Measurements from ENCODE around the gene ANGPTL3.
"Not testable (repeated sequence)": the region's sequence is repeated elsewhere in the genome, so short reads cannot be mapped to it uniquely, and the experiment has no call there.

ANGPTL3 gene, protein sequence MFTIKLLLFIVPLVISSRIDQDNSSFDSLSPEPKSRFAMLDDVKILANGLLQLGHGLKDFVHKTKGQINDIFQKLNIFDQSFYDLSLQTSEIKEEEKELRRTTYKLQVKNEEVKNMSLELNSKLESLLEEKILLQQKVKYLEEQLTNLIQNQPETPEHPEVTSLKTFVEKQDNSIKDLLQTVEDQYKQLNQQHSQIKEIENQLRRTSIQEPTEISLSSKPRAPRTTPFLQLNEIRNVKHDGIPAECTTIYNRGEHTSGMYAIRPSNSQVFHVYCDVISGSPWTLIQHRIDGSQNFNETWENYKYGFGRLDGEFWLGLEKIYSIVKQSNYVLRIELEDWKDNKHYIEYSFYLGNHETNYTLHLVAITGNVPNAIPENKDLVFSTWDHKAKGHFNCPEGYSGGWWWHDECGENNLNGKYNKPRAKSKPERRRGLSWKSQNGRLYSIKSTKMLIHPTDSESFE

DNA sequence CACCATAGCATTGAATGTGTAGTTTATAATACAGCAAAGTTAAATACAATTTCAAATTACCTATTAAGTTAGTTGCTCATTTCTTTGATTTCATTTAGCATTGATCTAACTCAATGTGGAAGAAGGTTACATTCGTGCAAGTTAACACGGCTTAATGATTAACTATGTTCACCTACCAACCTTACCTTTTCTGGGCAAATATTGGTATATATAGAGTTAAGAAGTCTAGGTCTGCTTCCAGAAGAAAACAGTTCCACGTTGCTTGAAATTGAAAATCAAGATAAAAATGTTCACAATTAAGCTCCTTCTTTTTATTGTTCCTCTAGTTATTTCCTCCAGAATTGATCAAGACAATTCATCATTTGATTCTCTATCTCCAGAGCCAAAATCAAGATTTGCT is at the start of gene ANGPTL3:
TSS of gene ANGPTL3 (plus strand) at position 240 of the 400 bp plus-strand sequence. CDS start at position 287, 47 bp downstream.
- no peak for DNase-seq

DNA sequence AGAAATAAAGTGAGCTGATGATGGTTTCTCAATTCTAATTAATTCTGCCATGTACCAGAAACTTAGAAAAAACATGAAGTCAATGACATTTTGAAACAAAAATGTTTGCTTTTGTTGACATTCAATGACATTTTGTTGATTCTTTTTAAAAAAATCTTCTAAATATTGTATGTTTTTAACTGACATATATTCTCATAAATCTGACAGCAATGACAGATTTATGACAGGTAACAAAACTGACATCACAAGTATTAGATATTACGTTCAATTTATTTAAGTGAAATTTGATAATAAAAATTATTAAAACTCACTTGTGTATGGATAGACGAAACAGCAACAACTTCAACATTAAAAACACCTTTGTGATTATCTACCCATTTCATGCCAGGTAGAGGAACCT is 36.0 kb upstream of the ANGPTL3 start:
- DNase-seq, result no peak

DNA sequence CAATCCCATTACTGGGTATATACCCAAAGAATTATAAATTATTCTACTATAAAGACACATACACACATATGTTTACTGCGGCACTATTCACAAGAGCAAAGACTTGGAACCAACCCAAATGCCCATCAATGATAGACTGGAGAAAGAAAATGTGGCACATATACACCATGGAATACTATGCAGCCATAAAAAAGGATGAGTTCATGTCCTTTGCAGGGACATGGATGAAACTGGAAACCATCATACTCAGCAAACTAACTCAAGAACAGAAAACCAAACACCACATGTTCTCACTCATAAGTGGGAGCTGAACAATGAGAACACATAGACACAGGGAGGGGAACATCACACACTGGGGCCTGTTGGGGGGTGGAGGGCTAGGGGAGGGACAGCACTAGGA is 30.1 kb upstream of the ANGPTL3 start:
- DNase-seq, result not testable (repeated sequence)

DNA sequence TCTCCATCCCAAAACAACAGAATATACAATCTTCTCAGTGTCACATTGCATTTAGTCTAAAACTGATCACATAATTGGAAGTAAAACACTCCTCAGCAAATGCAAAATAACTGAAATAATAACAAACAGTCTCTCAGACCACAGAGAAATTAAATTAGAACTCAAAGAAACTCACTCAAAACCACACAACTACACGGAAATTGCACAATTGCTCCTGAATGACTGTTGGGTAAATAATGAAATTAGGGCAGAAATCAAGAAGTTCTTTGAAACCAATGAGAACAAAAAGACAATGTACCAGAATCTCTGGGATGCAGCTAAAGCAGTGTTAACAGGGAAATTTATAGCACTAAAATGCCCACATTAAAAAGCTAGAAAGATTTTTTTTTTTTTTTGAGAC is 29.4 kb upstream of the ANGPTL3 start:
- DNase-seq, result not testable (repeated sequence)

DNA sequence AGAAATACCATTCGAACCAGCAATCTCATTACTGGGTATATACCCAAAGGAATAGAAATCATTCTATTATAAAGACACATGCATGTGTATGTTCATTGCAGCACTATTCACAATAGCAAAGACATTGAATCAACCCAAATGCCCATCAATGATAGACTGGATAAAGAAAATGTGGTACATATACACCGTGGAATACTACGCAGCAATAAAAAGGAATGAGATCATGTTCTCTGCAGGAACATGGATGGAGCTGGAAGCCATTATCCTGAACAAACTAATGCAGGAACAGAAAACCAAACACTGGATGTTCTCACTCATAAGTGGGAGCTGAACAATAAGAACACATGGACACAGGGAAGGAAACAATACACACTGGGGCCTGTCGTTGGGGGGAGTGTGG is 25.8 kb upstream of the ANGPTL3 start:
- DNase-seq, result not testable (repeated sequence)

DNA sequence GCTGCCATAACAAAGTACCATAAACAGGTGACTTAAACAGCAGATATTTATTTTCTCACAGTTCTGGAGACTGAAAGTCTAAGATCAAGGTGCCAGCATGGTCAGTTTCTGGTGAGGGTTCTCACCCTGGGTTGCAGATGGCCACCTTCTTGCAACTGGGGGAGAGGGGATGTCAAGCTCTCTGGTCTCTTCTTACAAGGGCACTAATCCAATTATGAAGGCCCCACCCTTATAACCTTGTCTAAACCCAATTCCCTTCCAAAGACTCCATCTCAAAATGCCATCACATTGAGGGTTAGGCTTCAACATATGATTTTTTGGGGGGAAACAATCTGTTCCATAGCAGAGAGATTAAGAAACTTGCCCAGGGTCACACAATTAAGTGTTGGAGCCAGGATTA is 24.8 kb upstream of the ANGPTL3 start:
- DNase-seq, result no peak

DNA sequence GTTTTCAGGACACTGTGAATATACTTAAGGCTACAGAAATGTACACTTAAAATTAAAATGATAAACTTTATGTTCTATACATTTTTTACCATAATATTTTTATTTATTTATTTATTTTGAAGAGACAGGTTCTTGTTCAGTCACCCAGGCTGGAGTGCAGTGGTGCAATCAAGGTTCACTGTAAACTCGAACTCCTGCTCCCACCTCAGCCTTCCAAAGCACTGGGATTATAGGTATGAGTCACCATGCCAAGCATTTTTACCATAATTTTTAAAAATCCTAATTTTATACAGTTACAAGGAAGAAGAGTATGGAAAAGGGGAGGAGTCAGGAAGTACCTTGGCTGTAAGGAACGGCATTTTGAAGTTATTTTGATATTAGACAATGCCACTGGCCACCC is 23.6 kb upstream of the ANGPTL3 start:
- DNase-seq, result no peak

DNA sequence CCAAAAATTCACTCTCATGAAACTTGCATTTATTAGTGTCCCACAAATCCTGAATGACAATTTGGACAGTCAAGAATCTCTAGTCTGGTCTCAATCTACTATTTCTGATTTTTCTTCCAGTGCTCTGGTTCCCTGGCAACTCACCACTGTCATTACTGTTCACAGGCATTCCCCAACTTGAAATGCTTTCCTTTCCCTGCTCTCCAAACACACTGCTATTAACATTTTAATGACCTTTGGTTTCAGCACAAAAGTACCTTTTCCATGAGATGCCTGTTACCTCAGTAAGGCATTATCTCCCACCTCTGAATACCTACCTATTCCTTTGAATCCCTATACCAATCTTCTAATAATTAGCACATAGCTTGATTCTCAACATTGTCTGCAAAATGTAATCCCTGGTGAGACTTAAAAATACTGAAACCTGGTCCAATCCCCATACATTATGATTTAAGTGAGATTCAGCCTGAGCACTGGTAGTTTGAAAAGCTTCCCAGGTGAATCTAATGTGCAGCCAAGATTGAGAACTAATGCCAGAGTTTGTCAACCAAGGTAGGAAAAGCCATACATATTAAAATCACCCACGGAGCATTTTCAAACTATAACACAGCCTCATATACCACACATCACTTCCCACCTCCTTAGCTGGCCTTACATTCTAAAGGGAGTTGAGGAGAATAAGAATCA is 11.7 kb upstream of the ANGPTL3 start:
- no peak for DNase-seq

DNA sequence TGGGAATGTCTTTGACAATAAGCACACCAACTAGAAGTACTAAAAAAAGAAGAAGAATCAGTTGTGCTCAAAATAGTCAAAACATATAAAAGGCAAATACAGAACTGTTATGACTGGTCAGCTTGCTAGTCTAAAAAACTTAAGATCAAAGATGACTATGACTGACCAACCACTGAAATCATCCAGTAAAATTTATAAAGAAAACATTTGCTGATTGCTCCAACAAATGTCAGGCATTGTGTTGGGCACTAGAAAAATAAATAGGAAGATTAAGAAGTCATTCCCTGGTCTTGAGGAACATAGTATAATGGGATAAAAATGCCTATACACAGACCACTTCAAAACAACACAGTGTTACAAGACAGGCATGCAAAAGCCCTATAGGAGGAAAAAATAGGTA is 9.3 kb upstream of the ANGPTL3 start:
- DNase-seq, result no peak

DNA sequence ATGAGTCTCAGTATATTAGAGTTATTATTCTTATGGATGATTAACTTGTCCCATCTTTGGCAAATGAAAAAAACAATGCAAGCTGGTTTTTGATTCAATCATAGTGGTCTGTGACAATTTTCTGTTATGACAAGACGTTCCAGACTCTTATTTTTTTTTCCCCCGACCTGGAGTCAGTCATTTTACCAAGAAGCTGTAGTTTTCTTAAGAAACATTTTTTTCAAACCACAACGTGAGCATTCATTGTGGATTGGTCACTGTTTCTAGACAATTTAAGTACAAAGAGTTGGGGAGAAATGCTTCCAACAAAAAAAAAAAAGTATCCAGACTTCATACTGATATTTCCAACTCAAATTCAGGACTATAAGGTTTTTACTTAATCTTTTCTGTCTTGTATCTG is 8.0 kb upstream of the ANGPTL3 start:
- no peak for DNase-seq

DNA sequence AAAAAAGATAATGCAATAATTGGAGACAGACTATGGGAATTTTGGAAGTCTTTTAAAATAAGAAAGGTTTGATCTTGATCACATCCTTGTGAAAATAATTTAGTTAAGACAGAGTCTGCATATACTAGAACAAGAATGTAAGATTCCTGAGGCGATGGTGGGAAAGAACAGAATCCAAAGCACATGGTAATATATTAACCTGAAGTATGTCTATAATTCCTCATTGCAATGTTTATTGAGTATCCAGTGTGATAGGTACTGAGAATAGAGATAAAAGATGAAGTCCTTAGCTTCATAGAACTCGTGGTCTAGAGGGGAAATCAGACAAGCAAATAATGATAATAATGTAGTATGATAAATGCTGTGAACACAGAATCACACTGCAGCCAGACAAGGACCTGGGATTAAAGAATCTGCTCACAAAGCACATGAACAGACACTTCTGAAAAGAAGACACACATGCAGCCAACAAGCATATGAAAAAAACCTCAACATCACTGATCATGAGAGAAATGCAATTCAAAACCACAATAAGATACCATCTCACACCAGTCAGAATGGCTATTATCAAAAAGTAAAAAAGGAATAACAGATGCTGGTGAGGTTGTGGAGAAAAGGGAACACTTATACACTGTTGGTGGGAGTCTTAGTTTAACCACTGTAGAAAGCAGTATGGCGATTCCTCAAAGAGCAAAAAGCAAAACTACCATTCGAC is 6.9 kb upstream of the ANGPTL3 start:
- DNase-seq, result no peak

DNA sequence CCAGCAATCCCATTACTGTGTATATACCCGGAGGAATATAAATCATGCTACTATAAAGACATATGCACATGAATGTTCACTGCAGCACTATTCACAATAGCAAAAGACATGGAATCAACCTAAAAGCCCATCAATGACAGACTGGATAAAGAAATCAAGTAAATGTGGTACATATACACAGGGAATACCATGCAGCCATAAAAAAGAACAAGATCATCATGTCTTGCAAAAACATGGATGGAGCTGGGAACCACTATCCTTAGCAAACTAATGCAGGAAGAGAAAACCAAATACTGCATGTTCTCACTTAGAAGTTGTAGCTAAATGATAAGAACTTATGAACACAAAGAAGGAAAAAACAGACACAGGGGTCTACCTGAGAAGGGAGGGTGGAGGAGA is 6.4 kb upstream of the ANGPTL3 start:
- no peak for DNase-seq

DNA sequence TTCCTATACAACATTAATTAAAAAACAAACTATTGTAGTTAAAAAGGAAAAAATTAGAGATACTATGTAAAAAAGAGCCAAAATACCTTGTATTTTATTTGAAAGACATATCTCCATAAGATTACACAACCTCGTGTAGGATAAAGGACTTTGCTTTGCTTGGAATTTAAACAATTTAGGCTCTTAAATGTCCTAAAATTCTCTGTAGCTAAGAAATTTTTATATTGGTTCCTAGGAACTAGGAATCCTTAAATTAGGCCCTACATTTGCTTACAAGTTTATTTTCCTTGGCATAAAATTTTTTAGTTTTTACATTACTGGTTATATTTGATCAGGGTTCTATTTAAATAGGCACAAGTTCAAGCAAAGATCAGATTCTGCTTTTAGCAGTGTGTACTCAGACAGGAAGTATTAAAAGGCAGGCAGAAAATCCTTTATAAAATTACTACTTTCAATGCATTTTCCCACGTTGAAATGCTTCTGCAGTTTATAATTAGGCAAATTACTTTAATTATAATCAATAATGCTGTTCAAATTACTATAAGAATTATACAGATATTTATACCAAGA is 3.4 kb upstream of the ANGPTL3 start:
- DNase-seq, result no peak

DNA sequence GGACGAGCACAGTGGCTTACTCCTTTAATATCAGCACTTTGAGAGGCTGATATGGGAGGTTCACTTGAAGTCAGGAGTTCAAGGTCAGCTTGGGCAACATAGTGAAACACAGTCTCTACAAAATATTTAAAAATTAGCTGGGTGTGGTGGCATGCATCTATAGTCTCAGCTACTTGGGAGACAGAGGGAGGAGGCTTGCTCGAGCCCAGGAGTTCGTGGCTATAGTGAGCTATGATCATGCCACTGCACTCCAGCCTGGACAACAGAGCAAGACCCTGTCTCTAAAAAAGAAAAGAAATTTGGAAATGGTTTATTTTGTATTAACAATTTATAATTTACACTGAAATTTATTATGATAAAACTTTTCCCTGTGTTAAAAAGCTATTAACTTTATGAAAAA is 1.7 kb upstream of the ANGPTL3 start:
- no peak for DNase-seq

DNA sequence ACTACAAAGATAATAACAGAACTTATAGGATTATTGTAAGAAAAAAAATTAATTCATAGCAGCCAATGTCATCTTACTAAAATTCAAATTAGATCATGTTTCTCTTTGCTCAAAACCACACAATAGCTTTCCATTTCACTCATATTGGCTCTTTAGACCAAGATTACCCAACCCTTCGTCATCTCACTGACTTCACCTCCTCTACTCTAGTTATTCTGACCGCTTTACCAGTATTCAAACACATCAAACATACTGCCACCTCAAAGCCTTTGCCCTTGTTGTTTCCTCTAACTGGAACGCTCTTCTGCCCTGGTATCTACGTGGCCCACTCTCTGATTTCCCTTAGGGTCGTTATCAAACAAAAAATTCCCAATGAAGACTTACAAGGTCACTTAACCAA is 1.7 kb downstream of the ANGPTL3 start:
- no peak for DNase-seq

DNA sequence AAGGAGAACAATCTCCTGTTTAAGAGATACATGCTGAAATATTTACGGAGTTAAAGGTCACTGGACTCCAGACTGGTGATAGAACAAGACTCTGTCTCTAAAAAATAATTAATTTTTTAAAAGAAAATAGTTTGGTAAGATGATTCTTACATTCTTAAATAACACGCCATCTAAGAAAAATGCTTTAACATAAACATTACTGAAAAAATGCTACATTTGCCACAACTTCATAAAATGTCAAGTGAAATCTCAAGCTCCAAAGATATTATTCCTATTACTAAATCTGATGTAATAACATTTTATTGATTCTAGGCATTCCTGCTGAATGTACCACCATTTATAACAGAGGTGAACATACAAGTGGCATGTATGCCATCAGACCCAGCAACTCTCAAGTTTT is 4.1 kb downstream of the ANGPTL3 start:
- DNase-seq, result no peak

DNA sequence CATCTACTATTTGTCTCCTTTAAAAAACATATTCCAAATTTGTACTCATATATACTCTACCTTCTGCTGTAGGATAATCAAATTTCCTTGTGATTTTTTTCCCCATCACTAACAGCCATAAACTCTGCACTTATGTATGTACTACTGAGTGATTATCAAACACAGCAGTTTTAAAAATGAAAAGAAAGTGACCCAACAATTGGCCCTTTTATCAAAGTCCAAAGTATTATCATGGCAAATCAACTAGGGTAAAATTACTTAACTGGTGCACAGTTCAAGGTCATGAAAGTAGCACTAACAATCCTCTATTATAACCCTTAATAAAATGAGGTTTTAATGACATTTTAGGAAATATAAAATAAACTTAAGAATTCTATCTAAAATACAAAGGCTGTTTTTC is 11.6 kb downstream of the ANGPTL3 start:
- DNase-seq, result no peak

DNA sequence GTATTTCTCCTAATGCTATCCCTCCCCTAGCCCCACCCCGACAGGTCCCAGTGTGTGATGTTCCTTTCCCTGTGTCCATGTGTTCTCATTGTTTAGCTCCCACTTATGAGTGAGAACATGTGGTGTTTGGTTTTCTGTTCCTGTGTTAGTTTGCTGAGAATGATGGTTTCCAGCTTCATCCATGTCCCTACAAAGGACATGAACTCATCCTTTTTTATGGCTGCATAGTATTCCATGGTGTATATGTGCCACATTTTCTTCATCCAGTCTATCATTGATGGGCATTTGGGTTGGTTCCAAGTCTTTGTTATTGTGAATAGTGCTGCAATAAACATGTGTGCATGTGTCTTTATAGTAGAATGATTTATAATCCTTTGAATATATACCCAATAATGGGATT is 13.3 kb downstream of the ANGPTL3 start:
- not testable (repeated sequence) for DNase-seq

DNA sequence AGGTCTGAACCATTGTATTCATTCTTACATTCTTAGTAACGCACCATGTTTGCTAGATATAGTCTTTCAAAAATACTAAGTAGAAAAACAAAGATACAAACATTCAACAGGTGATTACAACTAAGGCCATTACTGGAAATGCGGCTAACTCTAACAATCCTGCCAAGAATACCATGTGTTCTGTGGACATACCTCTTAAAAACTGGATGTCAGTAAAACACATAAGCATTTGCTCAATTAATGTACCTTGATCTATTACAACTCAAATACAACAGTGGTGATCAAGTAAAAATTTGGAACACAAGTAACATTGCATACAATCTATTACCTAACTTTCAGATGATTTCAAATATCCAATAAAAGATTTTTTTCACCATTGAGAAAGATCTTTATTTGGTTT is 15.4 kb downstream of the ANGPTL3 start:
- DNase-seq, result no peak

DNA sequence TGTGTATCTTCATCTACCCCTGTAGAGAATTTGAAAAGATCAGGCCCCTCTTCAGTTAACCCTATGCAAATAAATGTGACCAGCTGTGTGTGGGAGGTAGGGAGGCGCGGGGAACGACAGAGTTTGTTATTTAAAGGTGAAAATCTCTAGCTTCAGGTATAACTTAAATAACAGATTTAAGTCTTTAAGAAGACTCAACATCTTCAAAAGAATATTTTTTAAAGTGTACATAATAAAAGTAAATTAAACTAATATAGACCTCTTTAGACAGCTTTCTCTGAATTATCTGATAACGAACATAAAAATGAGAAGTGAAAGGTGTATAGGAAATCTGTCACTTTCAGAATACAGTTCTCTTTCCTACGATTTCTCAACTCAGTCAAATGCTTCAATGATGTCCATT is 16.0 kb downstream of the ANGPTL3 start:
- no peak for DNase-seq

DNA sequence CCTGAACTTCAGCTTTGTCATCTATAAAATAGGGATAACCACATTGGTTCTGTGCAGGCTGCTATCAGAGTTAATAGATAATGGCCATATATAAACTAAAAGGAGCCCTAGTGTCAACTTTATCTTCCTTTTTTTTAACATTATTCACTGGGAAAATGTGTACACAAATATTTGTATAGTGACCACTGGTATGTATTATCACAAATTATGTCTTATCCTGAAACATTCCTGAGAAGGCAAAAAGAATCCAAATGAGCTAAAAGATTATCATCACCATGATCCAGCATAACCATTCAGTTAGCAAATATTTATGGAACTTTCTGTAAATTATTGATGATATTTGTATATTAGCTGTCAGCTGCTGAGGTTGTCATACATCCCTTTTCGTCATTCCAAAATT is 16.6 kb downstream of the ANGPTL3 start:
- no peak for DNase-seq

DNA sequence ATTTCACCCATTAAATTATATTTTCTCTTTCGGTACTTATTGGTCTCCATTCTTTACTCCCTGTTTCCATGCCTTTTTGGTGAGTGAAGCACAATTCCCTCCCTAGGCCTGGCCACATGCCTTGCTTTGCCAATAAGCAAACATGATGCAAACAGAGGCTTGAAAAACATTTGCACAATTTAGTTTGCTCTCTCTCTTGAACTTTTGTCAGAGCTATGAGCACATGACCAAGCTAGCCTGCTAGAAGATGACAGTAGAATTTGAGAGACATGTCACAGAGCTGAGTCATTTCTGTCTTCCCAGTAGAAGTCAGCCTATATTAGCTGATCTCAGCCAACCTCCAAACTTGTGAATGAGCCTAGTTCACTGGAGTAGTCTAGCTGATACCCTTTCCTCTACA is 24.6 kb downstream of the ANGPTL3 start:
- no peak for DNase-seq

DNA sequence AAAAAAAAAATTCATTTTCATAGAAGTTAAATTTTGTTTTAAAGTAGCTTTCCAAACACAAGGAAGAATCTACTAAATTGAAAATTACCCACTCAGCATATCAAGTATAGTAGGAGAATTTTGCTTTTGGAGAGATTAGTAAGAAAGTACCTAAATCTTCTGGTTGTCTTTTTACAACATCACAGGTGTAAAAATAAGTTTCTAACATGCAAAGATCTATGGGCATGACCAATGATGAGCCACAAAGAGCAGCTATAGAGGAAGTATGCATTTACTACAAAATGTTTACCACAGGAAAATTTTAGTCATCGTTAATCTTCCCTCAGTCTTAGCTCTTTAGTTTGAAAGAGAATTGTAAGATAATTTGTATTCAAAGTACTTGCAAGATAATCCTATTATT is 28.1 kb downstream of the ANGPTL3 start:
- no peak for DNase-seq

DNA sequence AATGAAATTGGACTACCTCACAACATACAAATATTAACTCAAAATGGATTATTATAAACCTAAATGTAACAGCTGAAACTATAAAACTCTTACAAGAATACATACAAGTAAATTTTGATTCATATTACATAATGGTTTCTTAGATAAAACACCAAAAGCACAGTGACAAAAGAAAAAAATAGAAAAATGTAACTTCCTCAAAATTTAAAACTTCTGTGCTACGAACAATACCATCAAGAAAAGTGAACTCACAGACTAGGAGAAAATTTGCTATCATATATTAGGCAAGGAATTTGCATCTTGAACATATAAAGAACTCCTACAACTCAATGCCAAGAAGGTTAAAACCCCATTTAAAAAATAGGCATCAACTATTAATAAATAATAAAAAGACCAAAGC is 31.2 kb downstream of the ANGPTL3 start:
- no peak for DNase-seq

Data from CD4-positive, alpha-beta T cell treated with Interleukin-4 for 4 hours (primary cell).